HCT116 (cell line): ENCODE measurements around the gene TBC1D1. TPM values are rescaled to one million over a fixed set of nuclear protein-coding genes. Genes with fewer than 3 reads are reported as not detected.

ENCODE experiments used
- ATAC-seq: fragments of 200-7000 bp; cut with Tn5 transposase; 2 replicates; pipeline ENCODE4 v1.9.1; 2020; ENCODE audit warnings: mild to moderate bottlenecking, moderate library complexity
- BruUV-seq: library from RNA; stranded (reverse); fragments of 400-500 nt; replicated peaks from 2 replicates; lab custom pipeline; 2021; lab: Mats Ljungman, UMichigan
- CTCF ChIA-PET: fragments of 300-600 bp; sonication (Branson Sonifier 250); formaldehyde crosslinking; loops from one replicate; lab custom pipeline; 2021; ENCODE audit warnings: antibody characterized with exemption; lab: Charles Lee
- POLR2A ChIA-PET: fragments of 300-600, 350-600 bp; sonication (Branson Sonifier 250); formaldehyde crosslinking; loops from one replicate; lab custom pipeline; 2021; ENCODE audit warnings: antibody characterized with exemption; lab: Charles Lee
- RAD21 ChIA-PET, 2 experiments: fragments of 300-600 bp; sonication (Branson Sonifier 250); formaldehyde crosslinking; loops; one replicate each; lab custom pipeline; 2023; ENCODE audit warnings: low total read pairs in 2 of 2; ENCODE audit not compliant: uncharacterized antibody in 2 of 2, unreplicated experiment in 2 of 2, low non-redundant PET in 1 of 2; lab: Charles Lee
- DNase-seq: peaks from one replicate; pipeline ENCODE4 v3.0.0-alpha.2; 2010; ENCODE audit warnings: low read depth, low spot score
- H2AFZ ChIP-seq: fragments of 200-600 bp; shearing (Covaris generic), sonication (generic); 2 replicates; pipeline ENCODE4 v1.6.1; 2017; ENCODE audit warnings: low read depth, mixed run types, mixed read lengths, antibody characterized with exemption, low read length; ENCODE audit not compliant: poor library complexity, severe bottlenecking
- H3K27ac ChIP-seq: 2 replicates; pipeline ENCODE4 v1.5.1; 2012; ENCODE audit warnings: low read depth, low read length
- H3K27me3 ChIP-seq: fragments of 200-600 bp; sonication (generic); 2 replicates; pipeline ENCODE4 v1.6.1; 2016; ENCODE audit warnings: mixed run types, low read length, mixed read lengths; ENCODE audit not compliant: insufficient read depth
- H3K36me3 ChIP-seq, 2 experiments: fragments of 200-500 bp in 1 of 2; fragments of 200-600 bp in 1 of 2; sonication (Bioruptor generic) in 1 of 2; sonication (generic) in 1 of 2; 2 replicates each; pipeline versions ENCODE4 v1.5.1 to v1.6.1; 2014 to 2016; ENCODE audit warnings: low read length in 2 of 2, inconsistent platforms in 1 of 2, mixed read lengths in 1 of 2, mixed run types in 1 of 2; ENCODE audit not compliant: insufficient read depth in 2 of 2, control insufficient read depth in 1 of 2
- H3K4me1 ChIP-seq, 2 experiments: fragments of 200-600 bp in 1 of 2; sonication (generic) in 1 of 2; 2 replicates each; pipeline versions ENCODE4 v1.5.1 to v1.6.1; 2012 to 2017; ENCODE audit warnings: low read length in 2 of 2, inconsistent platforms in 1 of 2, mild to moderate bottlenecking in 1 of 2, mixed read lengths in 1 of 2, mixed run types in 1 of 2, moderate library complexity in 1 of 2; ENCODE audit not compliant: insufficient read depth in 2 of 2, control insufficient read depth in 1 of 2
- H3K4me2 ChIP-seq: fragments of 200-600 bp; sonication (generic); 2 replicates; pipeline ENCODE4 v1.6.1; 2017; ENCODE audit warnings: mixed run types, low read length, mixed read lengths
- H3K4me3 ChIP-seq, 2 experiments: fragments of 200-600 bp in 1 of 2; sonication (generic) in 1 of 2; replicated peaks in 1 of 2; 2 replicates each; pipeline ENCODE4 v1.5.1; 2011 to 2016; ENCODE audit warnings: low read length in 2 of 2, control low read depth in 1 of 2, low read depth in 1 of 2, mild to moderate bottlenecking in 1 of 2, mixed read lengths in 1 of 2, mixed run types in 1 of 2
- H3K79me2 ChIP-seq: fragments of 200-600 bp; sonication (generic); 2 replicates; pipeline ENCODE4 v1.6.1; 2017; ENCODE audit warnings: mild to moderate bottlenecking, mixed run types, low read length, moderate library complexity, mixed read lengths; ENCODE audit not compliant: insufficient read depth
- H3K9ac ChIP-seq: fragments of 200-600 bp; sonication (generic); 2 replicates; pipeline ENCODE4 v1.6.1; 2016; ENCODE audit warnings: low read length, mixed read lengths
- H3K9me2 ChIP-seq: fragments of 200-600 bp; sonication (generic), shearing (Covaris generic); 2 replicates; pipeline ENCODE4 v1.6.1; 2017; ENCODE audit warnings: mixed run types, mild to moderate bottlenecking, moderate library complexity; ENCODE audit not compliant: insufficient read depth
- H3K9me3 ChIP-seq, 2 experiments: fragments of 200-500 bp in 1 of 2; fragments of 200-600 bp in 1 of 2; sonication (Bioruptor generic) in 1 of 2; sonication (generic) in 1 of 2; 2 replicates each; pipeline ENCODE4 v1.6.1; 2014 to 2017; ENCODE audit warnings: low read length in 2 of 2, mixed read lengths in 2 of 2, inconsistent platforms in 1 of 2, low read depth in 1 of 2, mild to moderate bottlenecking in 1 of 2, mixed run types in 1 of 2, moderate library complexity in 1 of 2; ENCODE audit not compliant: control insufficient read depth in 1 of 2, insufficient read depth in 1 of 2
- H4K20me1 ChIP-seq: fragments of 200-600 bp; sonication (generic), shearing (Covaris generic); 2 replicates; pipeline ENCODE4 v1.6.1; 2017; ENCODE audit warnings: mixed run types, mild to moderate bottlenecking, moderate library complexity; ENCODE audit not compliant: insufficient read depth
- ATF3 ChIP-seq: IDR thresholded peaks from 2 replicates; pipeline ENCODE4 v1.6.1; 2012
- CEBPB ChIP-seq: IDR thresholded peaks from 2 replicates; pipeline ENCODE4 v1.6.1; 2012; ENCODE audit warnings: low read depth
- CTCF ChIP-seq, 3 experiments: fragments of 200-600 bp in 1 of 3; sonication (generic) in 1 of 3; IDR thresholded peaks in 2 of 3; conservative IDR thresholded peaks in 1 of 3; 2 replicates each; pipeline ENCODE4 v1.5.1; 2012 to 2017; ENCODE audit warnings: low read depth in 2 of 3, low read length in 2 of 3, antibody characterized with exemption in 1 of 3, borderline replicate concordance in 1 of 3, control low read depth in 1 of 3, mild to moderate bottlenecking in 1 of 3, mixed read lengths in 1 of 3, mixed run types in 1 of 3, moderate library complexity in 1 of 3; ENCODE audit not compliant: insufficient read depth in 1 of 3
- EGR1 ChIP-seq: IDR thresholded peaks from 2 replicates; pipeline ENCODE4 v1.6.1; 2012; ENCODE audit warnings: low read depth
- ELF1 ChIP-seq: IDR thresholded peaks from 2 replicates; pipeline ENCODE4 v1.6.1; 2012; ENCODE audit warnings: low read depth, borderline replicate concordance
- EZH2 ChIP-seq: fragments of 200-600 bp; sonication (generic); IDR thresholded peaks from 2 replicates; pipeline ENCODE4 v1.6.1; 2017; ENCODE audit warnings: antibody characterized with exemption, mixed run types
- FOSL1 ChIP-seq: IDR thresholded peaks from 2 replicates; pipeline ENCODE4 v1.6.1; 2012; ENCODE audit warnings: low read depth
- JUND ChIP-seq: IDR thresholded peaks from 2 replicates; pipeline ENCODE4 v1.6.1; 2012
- MAX ChIP-seq: IDR thresholded peaks from 2 replicates; pipeline ENCODE4 v1.6.1; 2012
- POLR2A ChIP-seq: IDR thresholded peaks from 2 replicates; pipeline ENCODE4 v1.7.0; 2011; ENCODE audit warnings: borderline replicate concordance; ENCODE audit not compliant: insufficient read depth, insufficient read length; ENCODE audit errors: extremely low read depth
- POLR2AphosphoS5 ChIP-seq: IDR thresholded peaks from 2 replicates; pipeline ENCODE4 v1.6.1; 2011; ENCODE audit warnings: mild to moderate bottlenecking, low read depth, low read length, moderate library complexity
- REST ChIP-seq: IDR thresholded peaks from 2 replicates; pipeline ENCODE4 v1.6.1; 2012; ENCODE audit warnings: low read depth
- SP1 ChIP-seq: IDR thresholded peaks from 2 replicates; pipeline ENCODE4 v1.6.1; 2012; ENCODE audit warnings: low read depth
- YY1 ChIP-seq: IDR thresholded peaks from 2 replicates; pipeline ENCODE4 v1.6.1; 2011; ENCODE audit warnings: low read length, low read depth, moderate library complexity, mild to moderate bottlenecking; ENCODE audit not compliant: insufficient replicate concordance; ENCODE audit errors: extremely low read depth
- intact Hi-C: fragments of 100-400 bp; cut with micrococcal nuclease; formaldehyde crosslinking; loops from 2 replicates; pipeline ENCODE4 v1.10.0; 2022
- total RNA-seq: library from RNA; stranded (reverse); gene quantifications from one replicate; pipeline ENCODE4 v1.2.1, GENCODE V29; 2021; ENCODE audit not compliant: unreplicated experiment

TBC1D1 gene
- total RNA-seq, 1 experiment from 2014 or later: 82.7 TPM

GRCh38 chr4:37908488-37909331 is 17.8 kb downstream of the TBC1D1 start:
- RAD21 ChIA-PET: no interaction called here
- no peaks in the 10 kb centered on the region for H3K79me2 ChIP-seq
- H3K4me2 ChIP-seq: no peak overlapping the region
- no peaks in the 10 kb centered on the region for H3K9me2 ChIP-seq
- no peak overlapping the region for H3K27ac ChIP-seq
- BruUV-seq: no TSS peak
- ATAC-seq: no peak
- POLR2A ChIA-PET: no interaction called here
- H3K27me3 ChIP-seq: no peaks in the 10 kb centered on the region
- intact Hi-C loops: no loop called here
- CTCF ChIA-PET: no interaction called here
- no peaks in the 10 kb centered on the region for H4K20me1 ChIP-seq
- no peaks in the 10 kb centered on the region for H3K36me3 ChIP-seq
- H3K4me3 ChIP-seq: no peak overlapping the region
- H2AFZ ChIP-seq: no peak overlapping the region
- no peak for TF ChIP-seq SP1
- no peak for TF ChIP-seq POLR2AphosphoS5
- no peak for TF ChIP-seq EZH2
- no peak for TF ChIP-seq EGR1
- no peak for TF ChIP-seq JUND
- TF ChIP-seq REST: no peak
- no peak for TF ChIP-seq CEBPB
- no peak for TF ChIP-seq CTCF (IDR thresholded peaks at IDR 0.05 in 2 of 3, conservative IDR thresholded peaks at IDR 0.05 in 1 of 3; ENCODE audit: borderline replicate concordance in 1 of 3, insufficient read depth in 1 of 3, low read depth in 2 of 3, low read length in 2 of 3)
- TF ChIP-seq YY1: no peak
- no peak for TF ChIP-seq ATF3
- no peak for TF ChIP-seq ELF1
- no peak for TF ChIP-seq MAX
- TF ChIP-seq FOSL1: no peak
- TF ChIP-seq POLR2A: no peak
- no peak for DNase-seq
- no peaks in the 10 kb centered on the region for H3K9me3 ChIP-seq
- peaks cover 0 to 6% of the 10 kb centered on the region in 2 experiments; a peak in 2 of 4 replicates for H3K4me1 ChIP-seq
- H3K9ac ChIP-seq: no peak overlapping the region
